Measurements from ENCODE around the gene GPR27. TPM values are rescaled to one million over a fixed set of nuclear protein-coding genes. Genes with fewer than 3 reads are reported as not detected.

Gene GPR27
- total RNA-seq, 1 donor from 2014 or later = 18.3 TPM

- Histone ChIP-seq H3K79me2 (ENCODE audit: low read depth) (no peaks in the 10 kb centered on the region), H3K4me1 (peaks cover 20% of the 10 kb centered on the region), H3F3A (ENCODE audit: low read depth) (peaks cover 24% of the 10 kb centered on the region), H3K27me3 (peaks cover 30% of the 10 kb centered on the region), H4K20me1 (ENCODE audit: low read depth) (peaks cover 10% of the 10 kb centered on the region), H3K9ac (no peak overlapping the region), H3K36me3 (no peaks in the 10 kb centered on the region), H2AFZ (replicated peaks) (no peak overlapping the region), H3K4me2 (no peak overlapping the region), H3K9me3 (ENCODE audit: low read depth) (no peaks in the 10 kb centered on the region), H3K27ac (no peak overlapping the region), H3K4me3 (no peak overlapping the region)
- Mint-ChIP-seq H3K4me1 (peaks cover 34% of the 10 kb centered on the region), H3K27me3 (ENCODE audit: insufficient read depth, low read depth) (peaks cover 7% of the 10 kb centered on the region), H3K9me3 (no peaks in the 10 kb centered on the region), H3K27ac (no peak overlapping the region), H3K36me3 (no peaks in the 10 kb centered on the region), H3K4me3 (peak overlapping the region; percentile 0)
- TF ChIP-seq EZH2 (IDR thresholded peaks at IDR 0.05) (no peak), EZH2phosphoT487 (IDR thresholded peaks at IDR 0.05) (no peak)
- TF ChIP-seq, protein P1, sequence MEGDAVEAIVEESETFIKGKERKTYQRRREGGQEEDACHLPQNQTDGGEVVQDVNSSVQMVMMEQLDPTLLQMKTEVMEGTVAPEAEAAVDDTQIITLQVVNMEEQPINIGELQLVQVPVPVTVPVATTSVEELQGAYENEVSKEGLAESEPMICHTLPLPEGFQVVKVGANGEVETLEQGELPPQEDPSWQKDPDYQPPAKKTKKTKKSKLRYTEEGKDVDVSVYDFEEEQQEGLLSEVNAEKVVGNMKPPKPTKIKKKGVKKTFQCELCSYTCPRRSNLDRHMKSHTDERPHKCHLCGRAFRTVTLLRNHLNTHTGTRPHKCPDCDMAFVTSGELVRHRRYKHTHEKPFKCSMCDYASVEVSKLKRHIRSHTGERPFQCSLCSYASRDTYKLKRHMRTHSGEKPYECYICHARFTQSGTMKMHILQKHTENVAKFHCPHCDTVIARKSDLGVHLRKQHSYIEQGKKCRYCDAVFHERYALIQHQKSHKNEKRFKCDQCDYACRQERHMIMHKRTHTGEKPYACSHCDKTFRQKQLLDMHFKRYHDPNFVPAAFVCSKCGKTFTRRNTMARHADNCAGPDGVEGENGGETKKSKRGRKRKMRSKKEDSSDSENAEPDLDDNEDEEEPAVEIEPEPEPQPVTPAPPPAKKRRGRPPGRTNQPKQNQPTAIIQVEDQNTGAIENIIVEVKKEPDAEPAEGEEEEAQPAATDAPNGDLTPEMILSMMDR (IDR thresholded peaks at IDR 0.05) = no peak
- peak; percentile 92 for DNase-seq (ENCODE audit: low spot score)
These were observed 24.9 kb upstream of the GPR27 start for GRCh38 chr3:71728632-71729342.

DNA sequence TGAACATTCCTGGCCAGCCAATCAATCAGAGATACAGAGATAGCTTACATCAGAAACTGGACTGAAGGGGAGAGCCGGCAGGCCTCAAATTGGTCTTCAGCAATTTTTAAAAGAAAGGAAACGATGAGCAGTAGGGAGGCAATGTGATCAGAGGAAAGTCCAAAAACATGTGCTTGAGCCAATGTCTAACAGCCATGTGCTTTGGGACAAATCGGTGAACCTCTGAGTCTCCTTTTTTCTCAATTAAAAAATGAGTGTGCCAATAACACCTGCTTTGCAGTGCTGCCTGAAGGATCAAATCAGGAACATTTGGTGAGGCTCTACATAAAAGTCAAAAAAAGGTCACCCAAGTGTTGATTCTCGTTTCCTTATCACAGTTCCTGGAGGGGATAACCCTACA lies 21.0 kb upstream of the GPR27 start:
- H3K4me3 Mint-ChIP-seq = no peak overlapping the region

DNA sequence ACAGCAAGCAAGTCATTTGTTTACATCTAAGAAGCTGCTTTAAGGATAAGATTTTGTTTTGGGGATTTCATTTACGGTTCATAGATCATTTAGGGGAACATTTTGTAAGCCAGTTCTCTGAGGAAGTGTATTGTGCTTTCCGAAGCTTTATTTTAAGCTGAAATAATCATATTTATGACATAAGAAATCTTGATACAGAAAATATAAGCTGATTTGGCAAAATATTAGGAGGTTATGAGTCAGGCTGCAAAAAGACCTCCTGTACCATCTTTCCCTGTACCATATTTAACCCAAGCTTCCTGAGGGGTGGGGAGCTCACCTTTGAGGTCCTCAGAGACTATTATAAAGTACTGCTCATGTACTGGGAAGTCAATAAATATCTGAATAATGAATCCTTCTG lies 20.3 kb upstream of the GPR27 start:
- Histone ChIP-seq H3K27ac (no peak overlapping the region), H3K9me3 (ENCODE audit: low read depth) (no peaks in the 10 kb centered on the region), H3K4me3 (no peak overlapping the region), H2AFZ (replicated peaks) (no peak overlapping the region), H3K36me3 (no peaks in the 10 kb centered on the region), H3K4me1 (peaks cover 8% of the 10 kb centered on the region), H3K79me2 (ENCODE audit: low read depth) (no peaks in the 10 kb centered on the region), H3K4me2 (no peak overlapping the region), H3F3A (ENCODE audit: low read depth) (peaks cover 13% of the 10 kb centered on the region), H4K20me1 (ENCODE audit: low read depth) (peaks cover 10% of the 10 kb centered on the region), H3K27me3 (no peaks in the 10 kb centered on the region), H3K9ac (no peak overlapping the region)
- H3K27ac Mint-ChIP-seq = no peak overlapping the region
- H3K27me3 Mint-ChIP-seq (ENCODE audit: insufficient read depth, low read depth) = peaks cover 4% of the 10 kb centered on the region
- H3K4me3 Mint-ChIP-seq = no peak overlapping the region
- no peaks in the 10 kb centered on the region for H3K36me3 Mint-ChIP-seq
- peaks cover 16% of the 10 kb centered on the region for H3K4me1 Mint-ChIP-seq
- H3K9me3 Mint-ChIP-seq = peaks cover 2% of the 10 kb centered on the region
- DNase-seq (ENCODE audit: low spot score) = no peak
- TF ChIP-seq EZH2 (IDR thresholded peaks at IDR 0.05) (no peak), EZH2phosphoT487 (IDR thresholded peaks at IDR 0.05) (no peak)
- TF ChIP-seq, protein P1 (IDR thresholded peaks at IDR 0.05) = no peak

More for the DNA sequence above, 21.0 kb upstream of the GPR27 start:
- peaks cover 18% of the 10 kb centered on the region for H3K4me1 Mint-ChIP-seq
- H4K20me1 ChIP-seq (ENCODE audit: low read depth) = peaks cover 10% of the 10 kb centered on the region
- H3K4me3 ChIP-seq = no peak overlapping the region
- peaks cover 4% of the 10 kb centered on the region for H3K27me3 Mint-ChIP-seq (ENCODE audit: insufficient read depth, low read depth)
- DNase-seq (ENCODE audit: low spot score) = no peak
- peaks cover 8% of the 10 kb centered on the region for H3K4me1 ChIP-seq
- no peak overlapping the region for H3K27ac ChIP-seq
- no peak overlapping the region for H3K27ac Mint-ChIP-seq
- no peaks in the 10 kb centered on the region for H3K9me3 ChIP-seq (ENCODE audit: low read depth)
- no peaks in the 10 kb centered on the region for H3K36me3 ChIP-seq
- H3K4me2 ChIP-seq = no peak overlapping the region
- no peak for TF ChIP-seq EZH2 (IDR thresholded peaks at IDR 0.05)
- no peak for TF ChIP-seq EZH2phosphoT487 (IDR thresholded peaks at IDR 0.05)
- TF ChIP-seq, protein P1 (IDR thresholded peaks at IDR 0.05) = no peak
- H2AFZ ChIP-seq (replicated peaks) = no peak overlapping the region
- peaks cover 20% of the 10 kb centered on the region for H3F3A ChIP-seq (ENCODE audit: low read depth)
- H3K79me2 ChIP-seq (ENCODE audit: low read depth) = no peaks in the 10 kb centered on the region
- no peak overlapping the region for H3K9ac ChIP-seq
- H3K36me3 Mint-ChIP-seq = no peaks in the 10 kb centered on the region
- no peaks in the 10 kb centered on the region for H3K27me3 ChIP-seq
- H3K9me3 Mint-ChIP-seq = peaks cover 1% of the 10 kb centered on the region
